Choroid plexus epithelial cell (primary cell): ENCODE results near the gene AKT2.

Source experiments
- DNase-seq: peaks from one replicate; pipeline ENCODE4 v3.0.0-alpha.2; 2010; ENCODE audit warnings: low read depth
- H3K4me3 ChIP-seq: 2 replicates; pipeline ENCODE4 v1.5.1; 2011; ENCODE audit warnings: low read depth, mild to moderate bottlenecking, control low read depth, low read length, moderate library complexity
- CTCF ChIP-seq: conservative IDR thresholded peaks from 2 replicates; pipeline ENCODE4 v1.5.1; 2011; ENCODE audit warnings: low read depth, mild to moderate bottlenecking, control low read depth, inconsistent platforms, low read length, moderate library complexity

AKT2 gene

GRCh38 chr19:40235238-40236025, 49.7 kb downstream of the AKT2 start:
- no peak for DNase-seq
- peak; percentile 34 for TF ChIP-seq CTCF
- H3K4me3 ChIP-seq = no peak overlapping the region

- H3K4me3 ChIP-seq = no peak overlapping the region
- TF ChIP-seq CTCF = no peak
- DNase-seq = no peak
Observed at GRCh38 chr19:40234429-40235237, 50.5 kb downstream of the AKT2 start.

- H3K4me3 ChIP-seq = no peak overlapping the region
- no peak for DNase-seq
- no peak for TF ChIP-seq CTCF
Observed at GRCh38 chr19:40233811-40234389, 51.2 kb downstream of the AKT2 start.

GRCh38 chr19:40232949-40233810, 52.0 kb downstream of the AKT2 start:
- no peak overlapping the region for H3K4me3 ChIP-seq
- TF ChIP-seq CTCF = no peak
- no peak for DNase-seq

- no peak for DNase-seq
- H3K4me3 ChIP-seq = no peak overlapping the region
- no peak for TF ChIP-seq CTCF
Observed at GRCh38 chr19:40232479-40232878, 52.7 kb downstream of the AKT2 start.

GRCh38 chr19:40231544-40232424, 53.4 kb downstream of the AKT2 start:
- no peak overlapping the region for H3K4me3 ChIP-seq
- TF ChIP-seq CTCF = no peak
- peak; percentile 36 for DNase-seq
